Measurements from ENCODE around the gene YARS1.
"Not testable (repeated sequence)": the region's sequence is repeated elsewhere in the genome, so short reads cannot be mapped to it uniquely, and the experiment has no call there.

The YARS1 gene

DNA sequence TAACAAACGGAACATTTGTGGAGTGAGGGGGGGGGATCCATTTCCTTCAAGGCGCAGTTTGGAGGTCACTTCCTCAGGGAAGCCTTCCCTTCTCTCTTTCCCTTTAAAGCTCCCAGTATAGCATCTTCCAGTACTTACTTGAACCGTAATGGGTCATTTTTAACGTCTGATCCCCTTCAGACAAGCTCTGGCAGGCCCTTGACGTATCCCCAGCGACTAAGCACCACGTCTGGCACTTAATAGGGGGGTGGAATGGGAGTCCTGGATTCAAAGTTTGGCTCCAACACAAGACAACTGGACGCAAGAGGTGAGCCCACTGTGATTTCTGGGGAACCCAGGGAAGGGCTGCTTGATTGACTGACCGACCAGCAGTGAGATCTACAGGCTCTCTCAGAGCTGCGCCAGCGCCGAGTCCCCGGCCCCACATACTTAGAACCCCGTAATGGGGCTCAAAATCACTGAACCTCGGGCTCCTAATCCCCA lies 441 bp downstream of the YARS1 start:
- no peak for DNase-seq

DNA sequence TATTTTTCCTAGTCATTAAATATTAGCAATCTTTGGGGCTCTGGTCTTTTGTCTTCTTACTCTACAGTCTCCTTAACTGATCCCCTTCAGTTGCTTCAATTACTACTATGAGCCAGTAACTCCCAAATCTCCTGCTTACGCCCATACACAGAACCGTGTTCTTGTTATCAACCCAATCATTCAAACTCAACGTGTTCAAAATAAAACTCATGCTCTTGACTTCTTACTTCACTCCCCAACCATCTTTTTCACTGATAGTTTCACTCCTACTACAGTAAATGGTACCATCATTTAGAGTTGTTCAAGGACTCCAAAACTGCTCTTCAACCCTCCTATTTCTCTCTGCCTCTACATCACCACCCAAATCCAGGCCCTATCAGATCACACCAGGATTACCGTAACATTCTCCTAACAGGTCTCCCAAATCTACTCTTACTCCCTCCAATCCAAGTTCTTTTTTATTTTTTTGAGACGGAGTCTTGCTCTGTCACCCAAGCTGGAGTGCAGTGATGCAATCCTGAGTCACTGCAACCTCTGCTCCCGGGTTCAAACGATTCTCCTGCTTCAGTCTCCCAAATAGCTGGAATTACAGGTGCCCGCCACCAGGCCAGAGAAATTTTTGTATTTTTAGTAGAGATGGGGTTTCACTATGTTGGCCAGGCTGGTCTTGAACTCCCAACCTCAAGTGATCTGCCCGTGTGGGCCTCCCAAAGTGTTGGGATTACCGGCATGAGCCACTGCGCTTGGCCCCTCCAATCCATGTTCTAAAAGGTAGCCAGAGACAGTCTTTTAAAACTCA lies 3.0 kb downstream of the YARS1 start:
- DNase-seq: no peak

DNA sequence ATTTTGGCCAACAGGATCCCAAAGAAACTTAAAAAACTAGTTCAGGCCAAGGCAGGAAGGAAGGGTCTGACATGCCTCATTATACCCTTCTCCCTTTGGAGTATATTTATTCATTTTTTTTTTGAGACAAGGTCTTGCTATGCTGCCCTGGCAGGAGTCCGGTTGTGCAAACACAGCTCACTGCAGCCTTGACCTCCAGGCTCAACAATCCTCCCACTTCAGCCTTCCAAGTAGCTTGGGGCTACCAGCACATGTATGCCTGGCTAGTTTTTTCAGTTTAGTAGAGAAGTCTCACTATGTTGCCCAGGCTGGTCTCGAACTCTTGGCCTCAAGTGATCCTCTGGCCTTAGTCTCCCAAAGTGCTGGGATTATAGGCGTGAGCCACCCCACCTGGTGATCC lies 5.2 kb downstream of the YARS1 start:
- no peak for DNase-seq

DNA sequence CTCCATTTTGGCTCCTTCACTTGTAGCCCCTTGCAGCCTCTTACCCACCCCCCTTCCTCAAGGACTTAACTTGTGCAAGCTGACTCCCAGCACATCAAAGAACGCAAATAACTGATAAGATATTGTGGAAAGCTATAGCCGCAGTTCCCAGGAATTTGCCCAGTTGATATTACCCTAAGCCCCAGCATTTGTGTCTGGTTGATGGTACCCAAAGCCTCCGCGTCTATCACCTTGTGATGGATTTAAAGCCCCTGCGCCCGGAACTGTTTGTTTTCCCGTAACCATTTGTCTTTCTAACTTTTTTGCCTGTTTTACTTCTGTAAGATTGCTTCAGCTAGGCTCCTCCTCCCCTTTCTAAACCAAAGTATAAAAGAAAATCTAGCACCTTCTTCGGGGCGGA lies 5.9 kb downstream of the YARS1 start:
- DNase-seq: no peak

DNA sequence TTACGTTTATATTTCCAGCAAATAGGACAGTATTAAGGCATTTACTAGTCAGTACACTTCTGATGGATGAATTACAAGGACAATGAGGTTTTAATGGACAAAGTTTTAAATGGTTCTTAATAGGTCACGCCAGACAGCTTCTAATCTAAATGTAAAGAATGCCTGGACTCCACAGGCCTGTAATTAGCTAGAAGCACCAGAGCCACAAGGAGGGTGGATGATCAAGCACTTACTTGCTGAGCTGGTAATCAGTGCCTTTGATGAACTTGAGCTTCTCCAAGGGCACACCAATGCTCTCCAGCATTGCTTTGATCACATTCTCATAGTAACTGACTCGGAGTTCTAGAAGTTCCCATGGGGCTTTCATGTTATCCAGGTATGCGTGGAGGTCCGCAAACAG lies 6.8 kb downstream of the YARS1 start:
- no peak for DNase-seq

DNA sequence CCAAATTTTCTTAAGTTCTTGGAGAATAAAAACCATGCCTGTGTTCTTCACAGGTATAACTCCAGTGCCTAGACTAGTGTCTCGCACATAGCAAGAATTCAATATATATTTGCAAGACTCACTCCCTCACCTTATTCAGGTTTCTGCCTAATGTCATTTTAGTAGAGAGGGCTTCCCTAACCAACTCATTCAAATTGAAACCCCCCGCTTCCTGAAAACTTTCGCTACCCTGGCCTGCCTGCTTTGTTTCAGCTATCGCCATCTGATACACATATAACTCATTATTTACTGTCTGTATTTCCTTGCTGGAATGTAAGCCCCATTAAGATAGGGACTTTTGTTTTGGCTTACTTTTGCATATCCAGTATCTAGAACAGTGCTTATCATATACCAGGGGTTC lies 8.6 kb downstream of the YARS1 start:
- DNase-seq: no peak

DNA sequence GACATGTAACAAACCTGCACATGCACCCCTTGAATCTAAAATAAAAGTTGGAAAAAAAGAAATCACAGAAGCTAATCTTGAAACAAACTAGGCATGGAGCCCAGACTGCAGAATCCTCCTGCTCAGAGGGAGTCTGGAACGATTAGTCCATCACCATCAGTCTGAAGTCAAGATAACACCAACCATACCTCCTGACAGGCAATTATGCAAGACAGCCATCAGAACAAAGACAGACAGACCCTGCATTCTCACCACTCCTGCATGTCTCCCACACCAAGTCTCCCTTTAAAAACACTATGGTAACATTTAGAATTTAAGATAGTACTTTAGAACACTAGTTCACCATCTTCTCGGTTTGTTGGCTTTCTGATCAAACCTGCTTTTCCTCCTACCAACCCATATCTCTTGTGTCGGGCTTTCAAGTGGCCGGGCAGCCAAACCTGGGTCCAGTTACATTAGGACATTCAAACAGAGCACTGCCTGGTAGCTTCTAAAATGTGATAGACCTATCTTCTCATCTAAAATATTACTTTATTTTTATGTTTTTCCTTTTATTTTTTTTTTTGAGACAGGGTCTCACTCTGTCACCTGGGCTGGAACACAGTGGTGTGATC lies 10.1 kb downstream of the YARS1 start:
- no peak for DNase-seq

DNA sequence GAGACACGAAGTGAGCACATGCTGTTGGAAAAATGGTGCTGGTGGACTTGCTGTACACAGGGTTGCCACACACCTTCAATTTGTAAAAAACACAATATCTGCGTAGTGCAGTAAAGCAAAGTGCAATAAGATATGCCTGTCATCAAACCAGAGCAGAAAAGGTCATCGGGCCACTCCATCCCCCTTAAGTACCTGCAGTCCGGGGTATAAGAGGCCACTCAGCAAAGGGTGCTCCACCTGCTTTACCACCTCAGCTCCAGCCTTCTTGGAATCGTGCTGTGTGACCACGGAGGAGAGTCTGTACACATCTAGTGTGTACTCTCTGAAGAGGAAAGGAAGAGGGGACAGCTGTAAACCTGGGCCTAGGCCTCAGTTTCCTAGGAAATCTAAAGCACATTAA lies 10.9 kb downstream of the YARS1 start:
- DNase-seq: no peak

DNA sequence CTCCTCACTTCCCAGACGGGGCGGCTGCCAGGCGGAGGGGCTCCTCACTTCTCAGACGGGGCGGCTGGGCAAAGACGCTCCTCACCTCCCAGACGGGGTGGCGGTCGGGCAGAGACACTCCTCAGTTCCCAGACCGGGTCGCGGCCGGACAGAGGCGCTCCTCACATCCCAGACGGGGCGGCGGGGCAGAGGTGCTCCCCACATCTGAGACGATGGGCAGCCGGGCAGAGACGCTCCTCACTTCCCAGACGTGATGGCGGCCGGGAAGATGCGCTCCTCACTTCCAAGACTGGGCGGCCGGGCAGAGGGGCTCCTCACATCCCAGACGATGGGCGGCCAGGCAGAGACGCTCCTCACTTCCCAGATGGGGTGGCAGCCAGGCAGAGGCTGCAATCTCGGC lies 12.7 kb downstream of the YARS1 start:
- not testable (repeated sequence) for DNase-seq

DNA sequence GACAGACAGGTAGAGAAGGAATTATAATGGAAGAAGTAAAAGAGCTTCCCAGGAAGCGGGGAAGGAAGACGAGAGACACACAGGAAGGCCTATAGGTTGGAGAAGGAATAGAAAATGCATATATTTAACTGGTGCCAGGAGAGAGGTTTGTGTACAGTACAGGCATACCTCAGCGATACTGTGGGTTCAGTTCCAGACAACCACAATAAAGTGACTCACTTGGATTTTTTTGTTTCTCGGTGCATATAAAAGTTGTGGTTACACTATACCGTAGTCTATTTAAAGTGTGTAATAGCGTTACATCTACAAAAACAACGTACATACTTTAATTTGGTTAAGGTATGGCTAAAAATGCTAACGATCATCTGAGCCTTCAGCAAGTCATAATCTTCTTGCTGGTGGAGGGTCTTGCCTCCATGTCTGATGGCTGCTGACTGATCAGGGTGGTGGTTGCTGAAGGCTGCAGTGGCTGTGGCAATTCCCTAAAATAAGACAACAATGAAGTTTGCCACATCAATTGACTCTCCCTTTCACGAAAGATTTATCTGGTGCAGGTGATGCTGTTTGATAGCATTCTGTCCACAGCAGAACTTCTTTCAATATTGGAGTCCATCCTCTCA lies 16.0 kb downstream of the YARS1 start:
- DNase-seq: no peak

DNA sequence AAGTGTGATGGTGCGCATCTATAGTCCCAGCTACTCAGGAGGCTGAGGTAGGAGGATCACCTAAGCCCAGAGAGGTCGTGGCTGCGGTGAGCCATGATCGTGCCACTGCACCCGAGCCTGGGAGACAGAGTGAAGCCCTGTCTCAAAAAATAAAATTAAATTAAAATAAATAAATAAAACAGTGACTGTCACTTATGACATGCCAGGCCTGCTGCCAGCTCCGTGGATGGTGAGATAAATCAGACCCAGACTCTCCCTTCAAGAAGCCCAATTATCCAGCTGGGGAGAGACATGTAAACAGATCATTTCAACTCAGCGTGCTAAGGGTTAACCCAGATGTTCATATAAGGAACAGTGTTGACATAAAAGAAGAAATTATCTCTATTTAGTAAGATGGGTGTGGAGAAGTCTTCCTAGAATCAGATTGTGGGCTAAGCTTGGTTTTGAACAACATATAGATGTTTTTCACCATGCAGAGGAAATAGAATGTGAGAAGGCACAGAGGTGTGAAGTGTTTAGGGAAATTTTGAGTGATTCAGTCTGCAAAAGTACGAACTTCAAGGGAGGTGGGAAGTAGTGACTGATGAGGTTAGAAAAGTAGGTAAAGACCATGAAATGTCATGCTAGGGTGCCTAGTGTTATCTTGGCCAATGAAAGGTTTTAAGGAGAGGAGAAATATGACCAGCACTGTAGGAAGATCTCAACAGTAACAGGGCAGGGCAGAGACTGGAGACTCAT lies 18.3 kb downstream of the YARS1 start:
- no peak for DNase-seq

DNA sequence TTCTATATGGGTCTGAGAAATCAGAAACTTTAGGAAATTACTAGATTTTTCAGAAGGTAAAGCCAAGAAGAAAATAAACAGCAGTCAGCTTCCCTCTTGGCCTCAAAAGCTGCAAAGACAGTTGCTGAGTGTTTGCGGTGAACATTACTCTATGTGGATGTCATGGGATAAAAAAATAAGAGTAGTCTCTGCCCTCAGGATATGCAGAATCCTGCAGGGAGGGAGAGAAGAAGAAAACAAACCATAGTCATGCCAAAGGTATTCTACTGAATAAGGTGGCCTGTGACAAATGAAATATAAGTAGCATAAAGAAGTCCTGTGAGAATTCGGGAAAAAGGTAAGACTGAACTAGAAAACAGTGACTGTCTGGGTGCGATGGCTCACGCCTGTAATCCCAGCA lies 19.0 kb downstream of the YARS1 start:
- DNase-seq: no peak

DNA sequence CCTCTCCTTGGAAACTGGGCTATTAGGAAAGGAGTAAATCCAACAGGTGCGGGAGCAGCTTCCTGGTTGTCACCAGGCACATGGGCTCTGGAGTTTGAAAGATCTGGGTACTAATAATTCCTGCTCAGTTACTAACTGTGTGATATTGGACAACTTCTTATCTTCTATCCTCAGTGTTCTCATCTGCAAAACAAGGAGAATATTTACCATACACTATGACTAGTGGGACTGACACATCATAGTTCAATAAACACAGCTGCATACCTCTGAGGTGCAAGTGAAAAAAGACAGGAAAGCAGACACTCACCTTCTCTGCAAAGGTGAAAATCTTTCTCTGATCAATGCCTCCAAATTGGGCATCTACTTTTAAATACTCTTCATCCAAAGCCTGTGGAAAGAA lies 19.7 kb downstream of the YARS1 start:
- no peak for DNase-seq

DNA sequence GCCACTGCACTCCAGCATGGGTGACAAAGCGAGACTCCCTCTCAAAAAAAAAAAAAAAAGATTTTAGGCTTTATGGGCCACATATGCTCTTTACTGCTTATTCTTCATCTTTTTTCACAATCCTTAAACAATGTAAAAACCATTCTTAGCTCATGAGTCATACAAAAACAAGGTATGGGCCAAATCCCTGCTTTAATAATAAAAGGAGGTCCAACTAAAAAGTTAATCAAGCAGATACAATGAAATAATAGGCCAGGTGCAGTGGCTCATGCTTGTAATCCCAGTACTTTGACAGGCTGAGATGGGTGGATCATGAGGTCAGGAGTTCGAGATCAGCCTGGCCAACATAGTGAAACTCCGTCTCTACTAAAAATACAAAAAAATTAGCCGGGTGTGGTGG lies 21.4 kb downstream of the YARS1 start:
- not testable (repeated sequence) for DNase-seq

DNA sequence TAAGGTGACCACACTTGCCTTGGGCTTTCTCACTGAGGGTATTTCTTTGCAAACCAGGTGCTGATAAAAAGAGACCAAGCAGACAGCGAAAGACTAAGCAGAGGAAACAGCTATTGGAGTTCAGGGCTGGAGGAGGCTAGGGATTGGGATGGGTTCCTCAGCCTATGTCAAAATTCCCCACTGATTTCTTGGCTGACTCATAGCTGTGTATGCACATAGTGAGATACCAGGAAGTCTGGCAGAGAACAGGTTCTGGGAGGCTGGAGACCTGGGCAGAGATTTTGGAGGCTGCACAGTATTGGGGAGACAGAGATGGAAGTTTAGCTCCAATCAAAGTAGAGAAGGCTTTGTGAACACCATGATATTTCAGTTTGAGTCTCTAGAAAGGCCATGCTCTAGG lies 25.3 kb downstream of the YARS1 start:
- no peak for DNase-seq

DNA sequence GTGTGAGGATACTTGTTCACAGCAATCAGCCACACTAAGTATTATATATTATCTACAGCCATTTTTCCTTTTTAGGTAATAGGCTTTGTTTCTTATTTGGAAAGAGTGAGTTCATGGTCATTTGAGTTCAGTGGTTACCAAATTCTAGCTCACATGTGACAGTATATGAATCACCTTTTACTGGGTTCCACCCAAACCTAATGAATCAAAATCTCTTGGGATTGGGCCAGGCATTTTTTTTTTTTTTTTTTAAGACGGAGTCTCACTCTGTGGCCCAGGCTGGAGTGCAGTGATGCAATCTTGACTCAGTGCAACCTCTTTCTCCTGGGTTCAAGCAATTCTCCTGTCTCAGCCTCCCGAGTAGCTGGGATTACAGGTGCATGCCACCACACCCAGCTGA lies 27.8 kb downstream of the YARS1 start:
- DNase-seq: not testable (repeated sequence)

DNA sequence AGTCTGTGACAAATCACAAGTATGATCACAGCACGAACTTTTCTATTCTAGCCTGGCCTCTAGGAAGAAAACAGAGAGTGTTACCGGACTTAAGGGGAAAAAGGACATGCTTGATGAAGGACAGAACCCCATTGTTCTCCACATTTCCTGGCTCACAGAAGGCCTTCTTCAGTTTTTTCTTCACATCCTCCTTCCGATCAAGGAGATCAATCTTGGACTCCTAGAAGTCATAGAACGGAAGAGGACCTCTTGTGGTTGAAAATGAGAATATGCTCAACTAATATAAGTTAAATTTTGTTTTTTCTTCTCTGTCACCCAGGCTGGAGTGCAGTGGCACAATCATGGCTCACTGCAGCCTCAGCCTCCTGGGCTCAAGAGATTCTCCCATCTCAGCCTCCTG lies 30.3 kb downstream of the YARS1 start:
- DNase-seq: no peak

DNA sequence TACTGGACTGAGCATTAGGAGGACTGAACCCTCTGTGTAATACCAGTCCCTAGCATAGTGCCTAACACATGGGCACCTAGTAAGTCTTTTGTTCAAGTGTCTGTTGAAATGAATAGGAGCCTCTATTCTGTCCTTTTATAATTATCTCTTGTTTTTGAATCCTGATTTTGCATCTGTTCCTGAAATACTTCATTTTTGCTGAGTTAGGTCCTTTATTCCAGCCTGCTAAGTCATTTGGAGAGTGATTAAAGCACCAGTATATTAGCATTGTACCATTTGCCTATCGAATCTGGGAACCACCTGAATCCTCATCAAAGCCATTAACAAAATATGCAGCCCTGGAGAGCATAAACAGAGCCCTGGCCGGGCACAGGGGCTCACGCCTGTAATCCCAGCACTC lies 32.3 kb downstream of the YARS1 start:
- DNase-seq: no peak

DNA sequence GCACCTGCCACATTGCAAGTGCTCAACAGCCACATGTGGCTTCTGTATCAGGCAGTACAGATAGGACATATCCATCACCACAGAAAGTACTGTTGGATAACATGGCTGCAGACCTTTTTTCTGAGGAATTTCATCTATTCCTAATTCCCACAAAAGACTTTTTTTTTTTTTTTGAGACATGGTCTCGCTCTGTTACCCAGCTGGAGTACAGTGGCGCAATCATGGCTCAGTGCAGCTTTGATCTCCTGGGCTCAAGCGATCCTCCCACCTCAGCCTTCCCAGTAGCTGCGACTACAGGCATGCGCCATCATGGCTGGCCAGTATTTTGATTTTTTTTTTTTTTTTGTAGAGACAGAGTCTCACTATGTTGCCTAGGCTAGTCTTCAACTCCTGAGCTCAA lies 33.3 kb downstream of the YARS1 start:
- DNase-seq: no peak

DNA sequence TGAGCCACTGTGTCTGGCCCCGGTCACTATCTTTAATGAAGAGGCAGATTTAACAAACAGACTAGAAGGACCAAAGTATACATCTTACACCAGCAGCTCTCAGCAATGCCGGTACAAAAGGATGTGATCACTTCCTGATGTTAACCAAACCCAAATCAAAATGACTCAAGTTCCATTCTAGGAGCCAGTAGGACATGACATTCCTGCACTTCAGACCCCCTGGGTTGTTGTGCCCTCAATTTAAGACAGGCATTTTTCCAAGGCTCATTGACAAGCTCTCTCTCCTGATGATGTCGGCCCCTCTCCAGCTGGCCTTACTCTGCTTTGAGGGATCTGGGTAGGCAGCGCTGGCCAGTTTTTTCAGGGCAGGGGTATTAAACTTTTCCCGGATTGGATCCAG lies 35.1 kb downstream of the YARS1 start:
- no peak for DNase-seq

DNA sequence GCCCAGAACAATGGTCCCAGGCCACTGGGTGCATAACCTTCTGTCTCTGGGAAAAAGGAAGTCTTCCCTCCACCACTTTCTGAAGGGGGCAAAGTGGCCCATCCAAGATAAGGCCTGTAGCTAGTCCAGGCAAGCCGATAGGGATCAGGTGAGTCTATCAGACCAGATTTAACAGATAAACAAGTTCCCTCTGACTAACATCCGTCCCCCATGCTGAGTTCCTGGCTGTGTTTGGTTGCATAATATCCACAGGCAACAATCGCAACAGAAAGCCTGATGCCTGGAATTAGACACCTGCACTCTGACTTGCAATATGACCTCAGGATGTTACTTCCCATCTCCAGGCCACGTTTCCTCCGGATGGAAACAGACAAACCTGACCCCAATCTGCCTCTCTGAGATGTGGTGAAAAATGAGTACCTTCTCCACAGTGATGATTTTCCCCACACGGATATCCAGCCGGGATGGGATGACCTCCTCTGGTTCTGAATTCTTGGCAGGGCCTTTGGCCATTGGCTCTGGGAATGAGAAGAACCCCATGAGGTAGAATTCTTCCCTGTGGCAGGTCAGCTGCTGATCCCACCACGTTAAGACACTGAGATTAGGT lies 36.4 kb downstream of the YARS1 start:
- no peak for DNase-seq

DNA sequence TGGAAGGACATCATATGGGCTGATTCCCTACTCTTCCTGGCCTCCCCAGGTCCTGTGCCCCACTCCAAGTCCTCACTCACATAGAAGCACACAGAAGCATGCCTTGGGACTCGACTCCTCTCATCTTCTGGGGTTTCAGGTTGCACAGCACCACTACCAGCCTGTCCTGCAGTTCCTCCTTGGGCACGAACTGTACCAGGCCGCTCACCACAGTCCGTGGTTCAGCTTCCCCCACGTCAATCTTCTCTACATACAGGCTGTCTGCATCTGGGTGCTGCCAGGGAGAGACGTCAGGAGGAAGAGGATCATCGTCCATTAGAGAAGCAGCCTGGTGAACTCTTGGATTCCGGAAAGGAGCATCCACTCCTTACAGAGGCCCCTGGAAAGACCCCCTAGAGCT lies 37.2 kb downstream of the YARS1 start:
- DNase-seq: no peak

DNA sequence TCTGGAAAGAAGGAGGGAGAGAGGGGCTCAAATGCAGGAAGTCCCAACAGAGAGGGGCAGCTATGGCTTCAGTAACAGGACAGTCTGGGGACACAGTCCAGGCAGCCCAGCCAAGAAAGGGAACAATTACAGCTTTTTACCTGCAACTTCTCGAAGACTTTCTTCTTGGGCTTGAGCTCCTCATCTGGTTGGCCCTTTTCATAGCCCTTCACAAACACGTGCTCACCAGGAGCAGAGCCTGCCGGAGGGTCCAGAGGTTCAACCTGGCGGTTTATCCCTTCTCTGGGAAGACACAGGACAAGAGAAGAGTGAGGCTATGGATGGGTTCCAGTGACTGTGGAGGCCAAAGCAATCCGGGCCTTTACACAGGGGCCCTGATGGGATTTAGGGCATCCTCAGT lies 37.9 kb downstream of the YARS1 start:
- DNase-seq: no peak
